H1 (cell line): Measurements from ENCODE around the gene TBRG4. TPM values are rescaled to one million over a fixed set of nuclear protein-coding genes. Genes with fewer than 3 reads are reported as not detected.

ENCODE experiments used
- ATF2 ChIP-seq: IDR thresholded peaks from 2 replicates; pipeline ENCODE4 v1.6.1; 2012; ENCODE audit warnings: low read length, inconsistent platforms
- polyA plus RNA-seq, 7 experiments: library from polyadenylated mRNA; depleted of rRNA in 3 of 7; stranded (reverse) in 5 of 7; unstranded in 2 of 7; fragments of >200 nt in 5 of 7; fragments of 200-250 nt in 2 of 7; gene quantifications; 1 replicate in 5 of 7; 2 replicates in 1 of 7; 4 replicates in 1 of 7; pipeline versions ENCODE4 v1.2.1 to v1.2.3, GENCODE V29; 2011 to 2013; ENCODE audit warnings: missing spikeins in 2 of 7, mixed read lengths in 2 of 7
- total RNA-seq: library from RNA; stranded (reverse); fragmentation: NEBNext Ultra II Directional; extraction: Animal tissue kit (Norgen Biotek cat#: 25700); gene quantifications from 2 replicates; pipeline ENCODE4 v1.2.1, GENCODE V29; 2021

The TBRG4 gene
- total and polyA plus RNA-seq, 2 of the 8 experiments (the other 6 are each of a cell fraction or from before 2014, with no cell fraction given) = 110 to 137 TPM

DNA sequence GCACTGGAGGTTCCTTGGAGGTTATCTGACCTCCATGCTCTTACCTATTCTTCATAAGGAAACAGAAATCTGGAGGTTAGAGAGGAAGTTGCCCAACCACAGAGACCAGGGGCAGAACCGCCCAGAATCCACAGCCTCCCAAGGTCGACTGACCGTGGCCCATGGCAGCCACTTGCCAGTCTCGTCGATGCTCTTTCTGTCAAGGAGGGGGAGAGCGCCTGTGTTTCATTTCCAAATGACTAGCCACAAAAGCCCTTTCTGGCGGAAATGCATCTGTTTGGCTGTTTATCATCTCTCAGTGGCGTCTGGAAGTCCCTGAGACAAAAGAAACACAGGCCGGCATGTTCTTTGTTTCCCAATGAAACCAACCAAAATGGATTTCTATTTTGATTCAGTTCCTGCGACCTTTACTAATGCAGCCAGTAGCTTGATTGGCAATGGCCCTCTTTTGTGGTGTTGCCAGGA is 49.0 kb upstream of the TBRG4 start (continued):
- no peak for TF ChIP-seq ATF2
